Pancreas (tissue), 10 donors: ENCODE results near the gene TMEM233. TPM values are rescaled to one million over a fixed set of nuclear protein-coding genes. Genes with fewer than 3 reads are reported as not detected.

ENCODE experiments used
- ATAC-seq, 4 donors: fragments of 200-7000 bp; cut with Tn5 transposase; one replicate each; pipeline versions ENCODE4 v1.8.0 to v1.9.1; 2020; ENCODE audit warnings: mild to moderate bottlenecking in 4 of 4, moderate library complexity in 4 of 4
- DNase-seq, 6 donors: peaks; one replicate each; pipeline ENCODE4 v3.0.0-alpha.2; 2020
- FAIRE-seq: peaks from 2 replicates; lab custom pipeline; 2012; peaks lifted over from hg19 to GRCh38; lab: Jason Lieb, UNC
- H3K27ac ChIP-seq, 4 donors: fragments of 200-600 bp; sonication (generic); 1 replicate in 3 of 4; 2 replicates in 1 of 4; pipeline versions ENCODE4 v1.5.0 to v1.8.0; 2020
- H3K27me3 ChIP-seq, 4 donors: fragments of 200-600 bp; one replicate each; pipeline ENCODE4 v1.8.0; 2021
- H3K36me3 ChIP-seq, 3 donors: fragments of 200-600 bp; sonication (generic) in 1 of 3; one replicate each; pipeline versions ENCODE4 v1.5.0 to v1.8.0; 2020 to 2021
- H3K4me1 ChIP-seq, 3 donors: fragments of 200-600 bp; one replicate each; pipeline ENCODE4 v1.8.0; 2021
- H3K4me3 ChIP-seq, 4 donors: fragments of 200-600 bp; sonication (generic) in 2 of 4; one replicate each; pipeline versions ENCODE4 v1.5.0 to v1.8.0; 2020 to 2021
- H3K9me3 ChIP-seq, 4 donors: fragments of 200-600 bp; one replicate each; pipeline ENCODE4 v1.8.0; 2021
- CTCF ChIP-seq, 4 donors: fragments of 200-600 bp; sonication (generic) in 3 of 4; IDR thresholded peaks; one replicate each; pipeline versions ENCODE4 v1.5.0 to v1.8.0; 2021; ENCODE audit warnings: antibody characterized with exemption in 4 of 4
- WGBS, 2 donors: extraction: QIAGEN DNeasy Blood & Tissue Kit; methylation state at CpG; one replicate each; pipeline ENCODE4 v1.1.7; 2013; 5-methylcytosine and 5-hydroxymethylcytosine counted together
- intact Hi-C, 3 donors: fragments of 100-400 bp; cut with DNase I; formaldehyde crosslinking; loops; one replicate each; pipeline versions ENCODE4 v1.11.1 to v1.14.2; 2022
- polyA plus RNA-seq, 2 donors: library from polyadenylated mRNA; stranded (reverse); fragments of 200-250 nt; gene quantifications; one replicate each; pipeline ENCODE4 v1.2.3, GENCODE V29; 2013
- total RNA-seq, 6 donors: library from RNA; stranded (reverse); fragmentation: NEBNext Ultra II Directional in 4 of 6; extraction: Animal tissue kit (Norgen Biotek cat#: 25700) in 4 of 6; gene quantifications; one replicate each; pipeline versions ENCODE4 v1.2.1 to v1.2.4, GENCODE V29; 2021 to 2023
- donor health status: healthy with polysubstance abuse.
- donor health status: DM: no; HTN: no; CAD: no; lungs with moderate emphysema.
- donor health status: DM: no; HTN: no; CAD: no.
- donor health status: control.
- donor health status: control.
- donor health status: Bipolar disorder and iron deficiency.
- donor health status: DM: yes; HTN: yes; CAD: no.
- donor health status: DM: no; HTN: no; CAD: no.
- donor health status: DM: no; HTN: no; CAD: no.
- donor health status: DM: yes; HTN: yes; CAD: no.

The TMEM233 gene
- total and polyA plus RNA-seq, 8 donors: 0.05 to 0.52 (median 0.07) TPM; not detected in 2

GRCh38 chr12:119556854-119557253 is 36.7 kb upstream of the TMEM233 start:
- H3K36me3 ChIP-seq: no peaks in the 10 kb centered on the region
- no peak overlapping the region for H3K4me3 ChIP-seq
- H3K4me1 ChIP-seq: no peaks in the 10 kb centered on the region
- 43 to 47% methylated on average over 1 of the region's 1 CpG for WGBS, 2 donors
- FAIRE-seq (no peak), DNase-seq (no peak), ATAC-seq (peak in 2 of 4 donors; percentile 28 to 41)
- no peak for TF ChIP-seq CTCF (IDR thresholded peaks at IDR 0.05)
- no peak overlapping the region for H3K27ac ChIP-seq
- intact Hi-C loops: no loop called here
- no peaks in the 10 kb centered on the region for H3K27me3 ChIP-seq
- no peaks in the 10 kb centered on the region for H3K9me3 ChIP-seq

- H3K27ac ChIP-seq: no peak overlapping the region
- no peaks in the 10 kb centered on the region for H3K9me3 ChIP-seq
- ATAC-seq (no peak), DNase-seq (no peak), FAIRE-seq (no peak)
- no peaks in the 10 kb centered on the region for H3K4me1 ChIP-seq
- H3K27me3 ChIP-seq: no peaks in the 10 kb centered on the region
- TF ChIP-seq CTCF (IDR thresholded peaks at IDR 0.05): no peak
- no peaks in the 10 kb centered on the region for H3K36me3 ChIP-seq
- WGBS, 2 donors: 79 to 84% methylated on average over 3 of the region's 3 CpGs
- intact Hi-C loops: no loop called here
- no peak overlapping the region for H3K4me3 ChIP-seq
Measured at GRCh38 chr12:119565404-119565803, 28.2 kb upstream of the TMEM233 start.

- no peak for ATAC-seq
- Histone ChIP-seq H3K4me3 (no peak overlapping the region), H3K4me1 (no peaks in the 10 kb centered on the region), H3K9me3 (no peaks in the 10 kb centered on the region), H3K27ac (no peak overlapping the region), H3K27me3 (no peaks in the 10 kb centered on the region), H3K36me3 (no peaks in the 10 kb centered on the region)
- intact Hi-C loops: no loop called here
- 49 to 64% methylated on average over 6 of the region's 6 CpGs for WGBS, 2 donors
- FAIRE-seq: no peak
- no peak for TF ChIP-seq CTCF (IDR thresholded peaks at IDR 0.05)
- DNase-seq: no peak
Measured at GRCh38 chr12:119570771-119571170, 22.8 kb upstream of the TMEM233 start.

- H3K36me3 ChIP-seq: no peaks in the 10 kb centered on the region
- ATAC-seq (no peak), DNase-seq (no peak), FAIRE-seq (no peak)
- WGBS, 2 donors: 72 to 81% methylated on average over 1 of the region's 1 CpG
- H3K27ac ChIP-seq: no peak overlapping the region
- intact Hi-C loops: no loop called here
- no peak overlapping the region for H3K4me3 ChIP-seq
- no peaks in the 10 kb centered on the region for H3K9me3 ChIP-seq
- H3K27me3 ChIP-seq: no peaks in the 10 kb centered on the region
- no peak for TF ChIP-seq CTCF (IDR thresholded peaks at IDR 0.05)
- no peaks in the 10 kb centered on the region for H3K4me1 ChIP-seq
Measured at GRCh38 chr12:119573086-119573485, 20.5 kb upstream of the TMEM233 start.

GRCh38 chr12:119574255-119574654 is 19.3 kb upstream of the TMEM233 start:
- no peak for FAIRE-seq
- no peaks in the 10 kb centered on the region for H3K4me1 ChIP-seq
- no peaks in the 10 kb centered on the region for H3K27me3 ChIP-seq
- DNase-seq: no peak
- H3K36me3 ChIP-seq: no peaks in the 10 kb centered on the region
- intact Hi-C loops: no loop called here
- no peak for TF ChIP-seq CTCF (IDR thresholded peaks at IDR 0.05)
- H3K4me3 ChIP-seq: no peak overlapping the region
- H3K27ac ChIP-seq: no peak overlapping the region
- ATAC-seq: no peak
- WGBS, 2 donors: 63 to 64% methylated on average over 1 of the region's 1 CpG
- H3K9me3 ChIP-seq: no peaks in the 10 kb centered on the region
